NCI-H1417 (cell line): Measurements from ENCODE around the gene RIN2.
"Not testable (repeated sequence)": the region's sequence is repeated elsewhere in the genome, so short reads cannot be mapped to it uniquely, and the experiment has no call there.

Experiments
- DNase-seq, 3 experiments: peaks; one replicate each; lab custom pipeline; 2025; lab: John Stamatoyannopoulos, UW

The RIN2 gene

DNA sequence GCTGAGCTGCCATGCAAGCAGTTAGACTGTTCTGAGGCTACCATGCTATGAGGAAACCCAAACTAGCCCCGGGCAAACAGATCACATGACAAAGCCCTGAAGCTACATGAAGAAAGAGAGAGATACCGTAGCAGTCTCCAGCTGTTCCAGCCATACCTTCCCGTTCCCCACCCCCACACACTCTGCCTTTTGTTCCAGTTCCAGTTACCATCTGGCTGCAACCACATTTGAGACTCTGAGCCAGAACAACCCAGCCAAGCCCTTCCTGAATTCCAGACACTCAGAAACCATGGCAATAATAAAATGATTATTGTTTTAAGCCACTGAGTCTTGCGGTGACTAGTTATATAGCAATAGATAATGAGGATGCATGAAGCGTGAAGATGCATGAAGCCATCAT is 28.3 kb downstream of the RIN2 start:
- DNase-seq = peak; percentile 3 to 64 (median 41)

DNA sequence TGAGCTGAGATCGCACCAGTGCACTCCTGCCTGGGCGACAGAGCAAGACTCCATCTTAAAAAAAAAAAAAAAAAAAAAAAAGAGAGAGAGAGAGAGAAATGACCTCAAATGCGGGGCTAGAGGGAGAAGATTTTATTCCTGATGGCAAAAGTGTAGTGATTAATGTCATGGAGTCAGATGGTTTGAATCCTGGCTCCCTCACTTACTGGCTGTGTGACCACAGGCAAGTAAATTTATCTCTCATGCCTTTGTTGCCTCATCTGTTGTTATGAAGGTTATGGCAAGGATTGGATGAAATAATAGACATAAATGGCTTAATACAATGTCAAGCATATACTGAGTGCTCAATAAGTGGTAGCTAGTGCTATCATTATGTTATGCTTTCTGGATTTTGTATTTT is 29.3 kb downstream of the RIN2 start:
- no peak for DNase-seq

DNA sequence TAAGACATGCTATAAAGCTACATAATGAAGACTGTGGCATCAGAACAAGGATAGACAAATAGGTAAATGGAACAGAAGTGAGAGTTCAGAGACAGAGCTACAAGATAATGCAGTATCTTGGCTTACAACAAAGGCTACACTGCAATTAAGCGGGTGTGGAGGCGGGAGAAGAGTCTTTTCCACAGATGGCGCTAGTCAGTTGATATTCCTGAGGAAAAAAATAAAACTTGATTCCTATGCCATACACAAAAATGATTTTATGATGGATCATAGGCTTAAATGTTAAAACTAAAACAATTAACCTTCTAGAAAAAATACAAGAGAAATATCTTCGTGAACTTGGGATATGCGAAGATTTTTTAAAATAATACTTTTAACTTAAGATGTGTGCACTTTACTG is 31.0 kb downstream of the RIN2 start:
- no peak for DNase-seq

DNA sequence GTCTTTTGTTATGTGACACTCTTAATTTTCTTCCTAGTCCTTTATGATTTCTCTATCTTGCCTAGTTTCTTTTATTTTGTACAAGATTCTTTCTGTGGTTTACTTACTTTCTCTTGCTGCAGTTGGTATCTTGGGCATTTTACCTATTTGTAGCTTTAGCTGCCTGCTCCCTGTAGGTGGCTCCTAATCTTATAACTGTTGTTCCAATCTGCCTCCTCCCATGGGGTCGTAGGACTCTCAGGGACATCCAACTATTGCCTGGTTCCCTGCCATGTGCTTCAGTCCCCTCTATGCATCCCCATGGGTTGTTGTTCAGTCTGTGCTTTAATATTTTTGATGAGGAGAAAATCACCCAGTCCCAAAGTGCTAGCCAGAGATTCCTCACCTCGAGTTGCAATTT is 31.4 kb downstream of the RIN2 start:
- DNase-seq = no peak

DNA sequence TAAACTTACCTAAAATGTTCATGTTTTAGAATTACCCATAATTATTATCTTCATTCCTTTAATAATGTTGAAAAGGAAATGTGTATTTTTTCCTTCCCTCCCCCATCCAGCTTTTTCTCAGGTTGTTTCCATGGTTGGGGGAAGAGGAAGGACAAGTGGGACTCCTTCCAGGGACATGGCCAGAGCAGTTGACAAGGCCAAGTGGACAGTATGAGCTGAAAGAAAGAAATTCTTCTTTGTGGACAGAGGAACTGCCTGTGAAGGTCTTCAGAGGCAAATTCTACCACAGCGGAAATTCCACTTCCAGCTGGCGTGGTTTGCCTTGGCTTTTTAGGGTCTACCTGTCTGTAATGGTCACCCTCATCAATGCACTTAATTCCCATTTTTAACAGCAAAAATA is 33.8 kb downstream of the RIN2 start:
- DNase-seq = no peak

DNA sequence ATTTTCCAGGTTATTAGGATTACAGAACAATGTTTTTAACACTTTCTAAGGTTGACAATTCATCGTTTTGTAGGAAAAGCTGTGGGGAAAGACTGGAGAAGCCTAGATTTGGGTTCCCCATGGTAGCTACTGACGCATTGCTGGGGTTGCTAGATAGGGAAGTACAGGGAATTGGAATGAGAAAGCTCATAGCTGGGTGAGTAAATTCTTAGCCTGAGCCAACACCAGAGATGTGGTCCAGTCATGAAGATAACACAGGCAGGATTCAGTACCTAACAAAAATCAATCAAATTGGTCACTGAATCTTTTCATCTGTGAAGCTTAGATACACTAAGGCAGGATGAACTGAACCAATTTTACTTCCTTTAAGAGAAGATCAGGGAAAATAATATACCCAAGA is 35.7 kb downstream of the RIN2 start:
- DNase-seq = no peak

DNA sequence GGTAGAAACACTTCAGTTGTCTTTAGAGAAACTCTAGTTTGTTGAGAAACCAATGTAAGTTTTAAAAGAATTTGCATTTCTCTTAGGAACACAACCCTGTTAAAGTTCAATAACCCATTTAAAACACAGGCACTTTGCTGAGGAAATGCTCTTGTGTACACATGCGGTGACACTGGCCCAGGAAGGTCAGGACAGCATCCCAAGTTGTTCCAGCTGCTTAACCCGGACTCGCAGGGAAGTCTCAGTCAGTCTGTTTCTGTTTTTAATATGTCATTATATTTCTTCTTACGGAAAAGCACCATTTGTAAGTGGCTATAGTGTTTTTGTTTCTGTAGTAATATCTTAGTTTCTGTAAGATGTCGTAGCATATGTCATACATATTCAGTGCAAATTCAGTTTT is 36.9 kb downstream of the RIN2 start:
- DNase-seq = no peak

DNA sequence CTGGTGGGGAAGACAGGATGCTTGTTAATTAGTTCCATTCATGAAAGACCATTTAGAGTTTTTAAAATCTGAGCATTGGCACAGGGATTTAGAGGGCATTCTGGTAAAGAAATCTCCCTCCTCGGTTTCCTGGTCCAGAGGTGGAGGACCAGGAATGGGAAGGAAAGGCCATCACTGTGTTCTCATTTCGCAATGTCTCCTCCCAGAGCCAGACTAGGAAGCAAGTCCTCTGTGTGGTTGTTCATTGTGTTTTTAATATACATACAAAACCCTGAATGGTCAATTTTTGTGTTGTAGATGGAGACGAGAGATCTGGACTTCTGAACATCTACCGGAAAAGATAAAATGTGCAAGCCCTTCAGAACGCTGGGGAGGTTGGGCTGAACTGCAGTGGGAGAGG is 41.3 kb downstream of the RIN2 start:
- DNase-seq = no peak

DNA sequence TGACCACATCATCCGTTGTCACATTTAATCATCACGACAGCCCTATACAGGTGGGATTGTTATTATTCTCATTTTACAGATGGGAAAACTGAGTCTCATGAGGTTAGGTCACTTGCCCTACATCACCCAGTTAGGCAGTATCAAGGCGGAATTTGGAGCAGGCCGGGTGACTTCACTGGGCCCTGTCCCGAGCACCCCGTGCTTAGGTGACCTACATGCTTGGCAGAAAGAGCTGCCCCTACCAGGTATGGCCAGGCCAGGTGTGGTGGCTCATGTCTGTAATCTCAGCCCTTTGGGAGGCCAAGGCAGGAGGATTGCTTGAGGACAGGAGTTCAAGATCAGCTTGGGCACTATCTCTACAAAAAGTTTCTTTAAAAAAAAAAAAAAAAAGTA is 44.0 kb downstream of the RIN2 start:
- DNase-seq = no peak

DNA sequence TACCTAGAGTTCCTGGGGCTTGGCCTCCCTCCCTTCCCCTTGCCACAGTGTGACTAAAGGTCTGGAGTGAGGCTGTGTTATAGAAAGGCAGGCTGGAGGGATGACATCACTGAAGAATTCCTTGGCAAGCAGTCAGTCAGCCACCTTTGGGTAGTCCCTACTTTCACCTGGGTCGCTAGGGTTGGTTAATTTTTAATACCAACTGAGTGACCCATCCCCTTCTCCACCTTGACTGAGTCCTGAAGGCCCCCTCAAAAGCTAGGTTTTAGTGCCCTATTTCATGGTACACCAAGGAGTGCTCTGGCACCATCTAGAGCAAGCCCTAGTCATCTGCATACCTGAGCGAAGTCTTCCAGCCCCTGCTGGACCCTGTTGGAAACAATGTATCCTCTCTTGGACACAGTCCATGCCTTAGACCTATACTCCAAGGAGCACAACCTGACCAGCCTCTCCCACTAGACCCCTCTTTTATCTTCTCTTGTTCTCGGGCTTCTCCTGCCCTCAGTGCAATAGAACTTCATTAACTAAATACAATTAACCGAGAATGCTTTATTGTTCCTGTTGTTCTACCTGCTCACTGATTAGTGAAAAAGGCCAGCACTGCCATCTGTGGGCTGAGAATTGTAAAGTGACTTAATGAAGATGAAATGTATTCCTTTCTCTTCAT is 44.6 kb downstream of the RIN2 start:
- DNase-seq = peak in 1 of 3 experiments; percentile 37

DNA sequence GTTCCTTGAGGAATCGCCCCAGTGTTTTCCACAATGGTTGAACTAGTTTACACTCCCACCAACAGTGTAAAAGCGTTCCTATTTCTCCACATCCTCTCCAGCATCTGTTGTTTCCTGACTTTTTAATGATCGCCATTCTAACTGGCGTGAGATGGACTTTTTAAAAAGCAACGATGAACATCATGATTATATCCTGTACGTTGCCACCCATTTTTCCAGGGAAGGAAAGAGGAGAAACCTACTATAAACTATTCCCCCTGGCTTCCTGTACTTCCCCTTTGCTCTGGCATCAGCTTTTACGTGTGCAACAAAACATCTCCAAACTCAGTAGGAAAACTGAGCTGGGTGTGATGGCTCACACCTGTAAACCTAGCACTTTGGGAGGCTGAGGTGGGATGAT is 48.2 kb downstream of the RIN2 start:
- not testable (repeated sequence) for DNase-seq

DNA sequence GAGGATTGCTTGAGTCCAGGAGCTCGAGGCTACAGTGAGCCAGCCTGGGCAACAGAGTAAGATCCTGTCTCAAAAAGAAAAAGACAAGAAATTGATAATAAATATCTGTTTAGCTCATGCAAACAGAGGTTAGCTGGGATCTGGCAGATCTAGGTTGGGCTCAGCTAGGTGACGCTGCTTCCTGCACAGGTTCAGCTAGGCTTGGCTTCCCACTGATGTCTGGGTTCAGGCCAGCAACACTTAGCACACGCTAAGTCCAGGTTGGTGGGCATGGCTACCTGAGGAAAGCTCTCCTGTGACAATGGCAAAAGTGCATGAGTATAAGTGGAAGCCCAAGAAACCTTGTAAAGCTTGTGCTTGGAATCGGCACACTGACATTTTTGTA is 48.7 kb downstream of the RIN2 start:
- DNase-seq = no peak

DNA sequence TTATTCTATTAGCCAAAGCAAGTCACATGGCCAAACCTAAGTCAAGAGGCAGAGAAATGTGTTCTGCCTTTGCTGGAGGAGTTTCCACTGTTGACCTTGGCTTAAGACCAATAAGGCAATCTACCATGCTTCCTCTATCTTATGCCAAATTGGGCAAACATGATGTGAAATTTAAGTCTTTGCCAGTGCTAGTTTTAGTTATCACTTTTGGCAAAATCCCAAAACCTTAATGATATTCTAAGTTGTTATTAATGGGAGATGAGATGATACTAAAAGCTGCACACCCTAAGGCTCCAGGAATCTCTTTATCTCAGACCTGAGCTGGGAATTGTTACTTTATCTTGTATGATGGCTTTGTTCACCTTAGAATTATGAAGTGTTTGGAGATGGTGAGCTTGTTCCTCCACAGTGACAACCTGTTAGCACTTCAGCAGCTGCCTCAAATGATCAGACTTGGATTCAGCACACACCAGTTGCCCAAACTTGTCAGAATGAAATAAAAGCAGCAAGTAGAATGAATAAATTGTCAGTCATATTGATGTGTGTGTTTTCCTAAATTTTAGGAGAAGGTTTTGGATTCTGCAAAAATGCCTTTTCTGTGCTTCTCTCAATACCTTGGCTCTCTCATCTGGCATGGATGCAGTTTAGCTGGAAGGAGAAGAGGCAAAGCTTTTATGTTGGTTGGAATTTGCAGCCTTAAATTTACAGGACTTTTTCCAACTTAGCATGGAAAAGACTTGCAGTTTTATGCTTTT is 49.3 kb downstream of the RIN2 start:
- peak in 2 of 3 experiments; percentile 55 to 58 for DNase-seq
